HEK293 (cell line): ENCODE data around the gene INPP5B.

ENCODE experiments used
- ZNF366 ChIP-seq: fragments of 450-650 bp; formaldehyde crosslinking; conservative IDR thresholded peaks from 2 replicates; pipeline ENCODE4 v1.5.1; 2016; ENCODE audit warnings: missing biosample characterization, missing genetic modification characterization
- ZNF394 ChIP-seq: fragments of 450-650 bp; formaldehyde crosslinking; IDR thresholded peaks from 2 replicates; pipeline ENCODE4 v1.5.1; 2016; ENCODE audit warnings: missing biosample characterization, missing genetic modification characterization, mild to moderate bottlenecking, moderate library complexity, borderline replicate concordance
- ZNF629 ChIP-seq: fragments of 450-650 bp; formaldehyde crosslinking; IDR thresholded peaks from 2 replicates; pipeline ENCODE4 v1.5.1; 2017; ENCODE audit warnings: missing biosample characterization, missing genetic modification characterization
- ZNF76 ChIP-seq: fragments of 450-650 bp; formaldehyde crosslinking; IDR thresholded peaks from 2 replicates; pipeline ENCODE4; 2016; ENCODE audit warnings: low read depth, missing biosample characterization, missing genetic modification characterization, borderline replicate concordance
- TF ChIP-seq, protein P1 (sequence below): fragments of 450-650 bp; formaldehyde crosslinking; IDR thresholded peaks from 2 replicates; pipeline ENCODE4 v1.5.1; 2016; ENCODE audit warnings: missing biosample characterization, missing genetic modification characterization

DNA sequence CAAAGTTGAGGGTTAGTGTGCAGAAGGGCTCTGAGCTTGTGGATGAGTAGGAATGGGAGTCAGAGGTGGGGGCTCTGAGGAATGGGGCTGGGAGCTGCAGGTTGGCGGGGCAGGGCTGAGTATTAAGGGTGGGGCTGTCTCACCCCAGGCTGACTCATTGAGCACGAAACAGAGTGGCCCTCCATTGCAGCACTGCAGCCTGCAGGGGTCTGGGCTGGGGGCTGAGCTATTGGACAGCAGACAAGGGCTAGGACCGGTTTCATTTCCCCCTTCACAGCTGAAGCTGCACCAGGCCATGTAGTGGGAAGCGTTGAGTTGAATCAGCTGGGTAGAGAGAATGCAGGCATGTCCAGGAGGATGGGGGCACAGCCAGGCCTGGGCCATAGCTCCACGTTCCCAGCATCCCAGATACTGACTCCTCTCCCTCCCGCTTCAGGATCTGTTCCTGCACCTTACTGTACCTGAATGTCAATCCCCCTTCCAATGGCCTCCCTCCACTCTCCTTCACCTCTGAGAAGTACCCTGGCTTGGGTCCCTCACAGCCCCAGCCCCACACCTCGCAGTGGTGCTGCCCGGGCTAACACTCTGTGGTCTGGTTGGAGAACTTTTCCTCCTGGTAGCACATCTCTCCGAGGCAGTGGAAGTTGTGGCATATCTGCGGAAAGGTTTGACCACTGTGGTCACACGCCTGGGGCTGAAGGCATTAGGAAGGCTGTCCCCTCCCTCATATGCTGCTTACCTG lies 4.4 kb upstream of the INPP5B start:
- TF ChIP-seq ZNF629 (tag by site-specific recombination) (no peak), ZNF366 (tag by site-specific recombination) (no peak), ZNF394 (tag by site-specific recombination) (no peak), ZNF76 (tag by site-specific recombination) (no peak)
- TF ChIP-seq, protein P1, sequence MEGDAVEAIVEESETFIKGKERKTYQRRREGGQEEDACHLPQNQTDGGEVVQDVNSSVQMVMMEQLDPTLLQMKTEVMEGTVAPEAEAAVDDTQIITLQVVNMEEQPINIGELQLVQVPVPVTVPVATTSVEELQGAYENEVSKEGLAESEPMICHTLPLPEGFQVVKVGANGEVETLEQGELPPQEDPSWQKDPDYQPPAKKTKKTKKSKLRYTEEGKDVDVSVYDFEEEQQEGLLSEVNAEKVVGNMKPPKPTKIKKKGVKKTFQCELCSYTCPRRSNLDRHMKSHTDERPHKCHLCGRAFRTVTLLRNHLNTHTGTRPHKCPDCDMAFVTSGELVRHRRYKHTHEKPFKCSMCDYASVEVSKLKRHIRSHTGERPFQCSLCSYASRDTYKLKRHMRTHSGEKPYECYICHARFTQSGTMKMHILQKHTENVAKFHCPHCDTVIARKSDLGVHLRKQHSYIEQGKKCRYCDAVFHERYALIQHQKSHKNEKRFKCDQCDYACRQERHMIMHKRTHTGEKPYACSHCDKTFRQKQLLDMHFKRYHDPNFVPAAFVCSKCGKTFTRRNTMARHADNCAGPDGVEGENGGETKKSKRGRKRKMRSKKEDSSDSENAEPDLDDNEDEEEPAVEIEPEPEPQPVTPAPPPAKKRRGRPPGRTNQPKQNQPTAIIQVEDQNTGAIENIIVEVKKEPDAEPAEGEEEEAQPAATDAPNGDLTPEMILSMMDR = no peak
